Mesenchymal stem cell (in vitro differentiated cells and primary cell): Measurements from ENCODE around the gene FRAS1. TPM values are rescaled to one million over a fixed set of nuclear protein-coding genes. Genes with fewer than 3 reads are reported as not detected.

Experiments used
- DNase-seq: peaks from one replicate; pipeline ENCODE4 v3.0.0-alpha.2; 2013
- H2AFZ ChIP-seq: one replicate; pipeline ENCODE4 v1.6.1; 2013; ENCODE audit warnings: low read depth, mild to moderate bottlenecking, control low read depth, inconsistent platforms, low read length, moderate library complexity
- H2AK5ac ChIP-seq: 2 replicates; pipeline ENCODE4 v1.6.1; 2013; ENCODE audit warnings: low read length, moderate library complexity, mild to moderate bottlenecking, inconsistent platforms; ENCODE audit not compliant: severe bottlenecking
- H2BK120ac ChIP-seq: one replicate; pipeline ENCODE4 v1.6.1; 2013; ENCODE audit warnings: low read depth, mild to moderate bottlenecking, inconsistent platforms, low read length, moderate library complexity
- H2BK12ac ChIP-seq, 2 experiments: one replicate each; pipeline ENCODE4 v1.6.1; 2013; ENCODE audit warnings: inconsistent platforms in 2 of 2, low read length in 2 of 2, mild to moderate bottlenecking in 2 of 2, moderate library complexity in 2 of 2, control low read depth in 1 of 2
- H2BK15ac ChIP-seq: one replicate; pipeline ENCODE4 v1.6.1; 2013; ENCODE audit warnings: mild to moderate bottlenecking, low read depth, inconsistent platforms; ENCODE audit not compliant: poor library complexity, severe bottlenecking
- H2BK5ac ChIP-seq: 2 replicates; pipeline ENCODE4 v1.6.1; 2013; ENCODE audit warnings: low read depth, mild to moderate bottlenecking, low read length, control low read depth, inconsistent platforms; ENCODE audit not compliant: poor library complexity, severe bottlenecking
- H3K14ac ChIP-seq, 2 experiments: one replicate each; pipeline ENCODE4 v1.6.1; 2013; ENCODE audit warnings: inconsistent platforms in 2 of 2, low read length in 2 of 2, control low read depth in 1 of 2, mild to moderate bottlenecking in 1 of 2, moderate library complexity in 1 of 2
- H3K18ac ChIP-seq, 2 experiments: one replicate each; pipeline ENCODE4 v1.6.1; 2013; ENCODE audit warnings: inconsistent platforms in 2 of 2, low read length in 2 of 2, control low read depth in 1 of 2, low read depth in 1 of 2, mild to moderate bottlenecking in 1 of 2
- H3K23ac ChIP-seq, 2 experiments: one replicate each; pipeline ENCODE4 v1.6.1; 2013; ENCODE audit warnings: inconsistent platforms in 2 of 2, low read length in 2 of 2, mild to moderate bottlenecking in 2 of 2, moderate library complexity in 2 of 2, control low read depth in 1 of 2
- H3K27ac ChIP-seq: 2 replicates; pipeline ENCODE4 v1.5.1; 2013; ENCODE audit warnings: mild to moderate bottlenecking, moderate library complexity, low read length, control low read depth, inconsistent platforms; ENCODE audit not compliant: poor library complexity, severe bottlenecking
- H3K27me3 ChIP-seq, 2 experiments: 2 replicates each; pipeline versions ENCODE4 v1.6.1 to v1.7.0; 2013; ENCODE audit warnings: low read length in 2 of 2, mild to moderate bottlenecking in 2 of 2, moderate library complexity in 2 of 2, control low read depth in 1 of 2, inconsistent platforms in 1 of 2; ENCODE audit not compliant: control insufficient read depth in 1 of 2, insufficient read depth in 1 of 2
- H3K36me3 ChIP-seq, 2 experiments: 2 replicates each; pipeline versions ENCODE4 v1.6.1 to v1.7.0; 2013; ENCODE audit warnings: low read length in 2 of 2, control low read depth in 1 of 2, inconsistent platforms in 1 of 2, low read depth in 1 of 2, mild to moderate bottlenecking in 1 of 2; ENCODE audit not compliant: insufficient read depth in 2 of 2, control insufficient read depth in 1 of 2
- H3K4ac ChIP-seq, 2 experiments: one replicate each; pipeline ENCODE4 v1.6.1; 2013; ENCODE audit warnings: inconsistent platforms in 2 of 2, low read length in 2 of 2, mild to moderate bottlenecking in 2 of 2, moderate library complexity in 2 of 2, control low read depth in 1 of 2, low read depth in 1 of 2
- H3K4me1 ChIP-seq: 2 replicates; pipeline ENCODE4 v1.6.1; 2013; ENCODE audit warnings: low read depth, low read length, control low read depth; ENCODE audit not compliant: control insufficient read depth, insufficient read depth
- H3K4me2 ChIP-seq: 2 replicates; pipeline ENCODE4 v1.6.1; 2013; ENCODE audit warnings: low read length, mild to moderate bottlenecking, inconsistent platforms; ENCODE audit not compliant: poor library complexity, severe bottlenecking
- H3K4me3 ChIP-seq, 2 experiments: 2 replicates each; pipeline versions ENCODE4 v1.5.1 to v1.7.0; 2013; ENCODE audit warnings: low read length in 2 of 2, mild to moderate bottlenecking in 2 of 2, control low read depth in 1 of 2, low read depth in 1 of 2; ENCODE audit not compliant: insufficient read depth in 1 of 2
- H3K79me1 ChIP-seq: replicated peaks from 2 replicates; pipeline ENCODE4 v1.6.1; 2013; ENCODE audit warnings: mild to moderate bottlenecking, control low read depth, low read length, inconsistent platforms; ENCODE audit not compliant: poor library complexity, severe bottlenecking
- H3K9ac ChIP-seq: 2 replicates; pipeline ENCODE4 v1.7.0; 2013; ENCODE audit warnings: mild to moderate bottlenecking, low read length, moderate library complexity
- H3K9me3 ChIP-seq: 2 replicates; pipeline ENCODE4 v1.7.0; 2013; ENCODE audit warnings: mild to moderate bottlenecking, low read length; ENCODE audit not compliant: control insufficient read depth
- H4K8ac ChIP-seq: one replicate; pipeline ENCODE4 v1.6.1; 2013; ENCODE audit warnings: inconsistent platforms, mild to moderate bottlenecking, low read length, moderate library complexity
- H4K91ac ChIP-seq: one replicate; pipeline ENCODE4 v1.6.1; 2013; ENCODE audit warnings: mild to moderate bottlenecking, low read length, inconsistent platforms
- WGBS: methylation state at CpG from one replicate; pipeline ENCODE4 v1.1.7; 2013; ENCODE audit warnings: mixed read lengths; 5-methylcytosine and 5-hydroxymethylcytosine counted together
- small RNA-seq: library from polyadenylated mRNA; stranded (forward); fragments of <200 nt; extraction: miRNeasy Mini kit (QIAGEN cat#:217004); gene quantifications from one replicate; pipeline ENCODE3, GENCODE V24; 2013; ENCODE audit warnings: low read depth

FRAS1 gene

GRCh38 chr4:78592088-78592783 lies 535.1 kb downstream of the FRAS1 start:
- Histone ChIP-seq H3K79me1 (no peaks in the 10 kb centered on the region), H3K14ac (no peak overlapping the region), H3K4me1 (no peaks in the 10 kb centered on the region), H2BK5ac (no peak overlapping the region), H3K23ac (no peak overlapping the region), H3K9ac (no peak overlapping the region), H3K36me3 (peaks cover 0 to 3% of the 10 kb centered on the region in 2 experiments), H3K4ac (no peak overlapping the region), H2BK12ac (no peak overlapping the region), H2BK15ac (no peak overlapping the region), H3K18ac (no peak overlapping the region), H4K91ac (no peak overlapping the region), H3K4me3 (no peak overlapping the region), H4K8ac (no peak overlapping the region), H2AK5ac (no peak overlapping the region), H3K27me3 (no peaks in the 10 kb centered on the region), H3K4me2 (no peak overlapping the region), H2BK120ac (no peak overlapping the region), H2AFZ (no peak overlapping the region), H3K27ac (no peak overlapping the region), H3K9me3 (no peaks in the 10 kb centered on the region)
- WGBS: no CpG with 5 or more reads among the region's 3 CpGs
- no peak for DNase-seq

Small RNAs within 50 kb of the gene (small RNA-seq; reads per million reads assigned to genes)
- not detected for gene AC114801.3
